ENCODE data around the gene FBXW11. TPM values are rescaled to one million over a fixed set of nuclear protein-coding genes. Genes with fewer than 3 reads are reported as not detected.

Gene FBXW11
- total RNA-seq, 1 experiment from 2014 or later, result 52.0 TPM

DNA sequence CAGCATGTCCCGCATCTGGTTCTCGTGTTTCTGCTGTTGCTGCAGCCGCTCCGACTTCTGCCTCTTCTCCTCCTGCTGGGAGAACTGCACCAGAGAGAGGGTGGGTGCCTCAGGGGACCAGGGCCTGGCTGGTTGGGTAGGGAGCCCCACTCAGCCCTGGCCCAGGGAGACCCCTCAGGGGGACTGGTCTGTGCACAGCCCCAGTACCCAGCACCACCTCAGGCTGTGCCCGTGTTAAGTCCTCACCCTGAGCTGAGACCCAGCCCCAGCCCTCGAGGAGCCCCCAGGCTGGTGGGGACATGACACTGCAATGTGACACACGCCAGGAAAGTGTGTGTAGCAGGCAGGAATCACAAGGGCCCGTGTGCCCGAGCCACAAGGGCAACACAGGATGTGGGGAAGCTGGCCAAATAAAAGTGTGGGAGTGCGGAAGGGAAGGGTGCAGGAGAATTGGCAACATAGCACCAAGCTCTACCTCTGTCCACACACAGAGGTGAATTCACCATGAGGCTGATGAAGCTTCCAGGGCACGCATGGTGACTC, 48.2 kb upstream of the FBXW11 start:
- Histone ChIP-seq H4K20me1 (ENCODE audit: insufficient read depth) (no peaks in the 10 kb centered on the region), H3K4me3 (replicated peaks in 1 of 2; ENCODE audit: low read depth in 1 of 2, low read length in 2 of 2) (no peak overlapping the region), H3K79me2 (ENCODE audit: insufficient read depth, low read length) (no peaks in the 10 kb centered on the region), H3K4me1 (ENCODE audit: control insufficient read depth in 1 of 2, insufficient read depth in 2 of 2, low read length in 2 of 2) (no peaks in the 10 kb centered on the region), H3K27ac (ENCODE audit: low read depth, low read length) (no peak overlapping the region), H3K27me3 (ENCODE audit: insufficient read depth, low read length) (no peaks in the 10 kb centered on the region), H3K9me2 (ENCODE audit: insufficient read depth) (no peaks in the 10 kb centered on the region), H3K9ac (ENCODE audit: low read length) (no peak overlapping the region), H3K4me2 (ENCODE audit: low read length) (no peak overlapping the region), H3K9me3 (ENCODE audit: control insufficient read depth in 1 of 2, insufficient read depth in 1 of 2, low read depth in 1 of 2, low read length in 2 of 2) (no peaks in the 10 kb centered on the region), H3K36me3 (ENCODE audit: control insufficient read depth in 1 of 2, insufficient read depth in 2 of 2, low read length in 2 of 2) (peaks cover 0 to 2% of the 10 kb centered on the region in 2 experiments; a peak in 1 of 4 replicates), H2AFZ (ENCODE audit: low read depth, low read length, poor library complexity, severe bottlenecking) (no peak overlapping the region)
- ATAC-seq (no peak), DNase-seq (ENCODE audit: low read depth, low spot score) (no peak)
- intact Hi-C loops (cut with micrococcal nuclease), result no loop called here
- ChIA-PET RAD21 (ENCODE audit: low non-redundant PET in 1 of 2, low total read pairs in 2 of 2, uncharacterized antibody in 2 of 2, unreplicated experiment in 2 of 2) (no interaction called here), POLR2A (no interaction called here), CTCF (no interaction called here)
- TF ChIP-seq YY1 (IDR thresholded peaks at IDR 0.05; ENCODE audit: extremely low read depth, insufficient replicate concordance, low read depth, low read length) (no peak), RAD21 (IDR thresholded peaks at IDR 0.05; ENCODE audit: low read depth) (no peak), EZH2phosphoT487 (IDR thresholded peaks at IDR 0.05; ENCODE audit: borderline replicate concordance) (no peak), JUND (IDR thresholded peaks at IDR 0.05) (no peak), POLR2AphosphoS5 (IDR thresholded peaks at IDR 0.05; ENCODE audit: low read depth, low read length) (no peak), SP1 (IDR thresholded peaks at IDR 0.05; ENCODE audit: low read depth) (no peak), SIN3A (IDR thresholded peaks at IDR 0.05; ENCODE audit: low read depth) (no peak), FOSL1 (IDR thresholded peaks at IDR 0.05; ENCODE audit: low read depth) (no peak), TCF7L2 (IDR thresholded peaks at IDR 0.05; ENCODE audit: borderline replicate concordance, extremely low read depth, insufficient read depth, insufficient read length) (no peak), CEBPB (IDR thresholded peaks at IDR 0.05; ENCODE audit: low read depth) (no peak), EGR1 (IDR thresholded peaks at IDR 0.05; ENCODE audit: low read depth) (no peak), ZFX (IDR thresholded peaks at IDR 0.05) (no peak), ELF1 (IDR thresholded peaks at IDR 0.05; ENCODE audit: borderline replicate concordance, low read depth) (no peak), POLR2A (IDR thresholded peaks at IDR 0.05; ENCODE audit: borderline replicate concordance, extremely low read depth, insufficient read depth, insufficient read length) (no peak), ZNF274 (IDR thresholded peaks at IDR 0.05; ENCODE audit: low read depth, low read length) (no peak), SRF (IDR thresholded peaks at IDR 0.05; ENCODE audit: low read depth) (no peak)
- TF ChIP-seq, protein P1, sequence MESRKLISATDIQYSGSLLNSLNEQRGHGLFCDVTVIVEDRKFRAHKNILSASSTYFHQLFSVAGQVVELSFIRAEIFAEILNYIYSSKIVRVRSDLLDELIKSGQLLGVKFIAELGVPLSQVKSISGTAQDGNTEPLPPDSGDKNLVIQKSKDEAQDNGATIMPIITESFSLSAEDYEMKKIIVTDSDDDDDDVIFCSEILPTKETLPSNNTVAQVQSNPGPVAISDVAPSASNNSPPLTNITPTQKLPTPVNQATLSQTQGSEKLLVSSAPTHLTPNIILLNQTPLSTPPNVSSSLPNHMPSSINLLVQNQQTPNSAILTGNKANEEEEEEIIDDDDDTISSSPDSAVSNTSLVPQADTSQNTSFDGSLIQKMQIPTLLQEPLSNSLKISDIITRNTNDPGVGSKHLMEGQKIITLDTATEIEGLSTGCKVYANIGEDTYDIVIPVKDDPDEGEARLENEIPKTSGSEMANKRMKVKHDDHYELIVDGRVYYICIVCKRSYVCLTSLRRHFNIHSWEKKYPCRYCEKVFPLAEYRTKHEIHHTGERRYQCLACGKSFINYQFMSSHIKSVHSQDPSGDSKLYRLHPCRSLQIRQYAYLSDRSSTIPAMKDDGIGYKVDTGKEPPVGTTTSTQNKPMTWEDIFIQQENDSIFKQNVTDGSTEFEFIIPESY (IDR thresholded peaks at IDR 0.05; ENCODE audit: extremely low read depth, insufficient replicate concordance, low read length), result no peak
- TF ChIP-seq, protein P2, sequence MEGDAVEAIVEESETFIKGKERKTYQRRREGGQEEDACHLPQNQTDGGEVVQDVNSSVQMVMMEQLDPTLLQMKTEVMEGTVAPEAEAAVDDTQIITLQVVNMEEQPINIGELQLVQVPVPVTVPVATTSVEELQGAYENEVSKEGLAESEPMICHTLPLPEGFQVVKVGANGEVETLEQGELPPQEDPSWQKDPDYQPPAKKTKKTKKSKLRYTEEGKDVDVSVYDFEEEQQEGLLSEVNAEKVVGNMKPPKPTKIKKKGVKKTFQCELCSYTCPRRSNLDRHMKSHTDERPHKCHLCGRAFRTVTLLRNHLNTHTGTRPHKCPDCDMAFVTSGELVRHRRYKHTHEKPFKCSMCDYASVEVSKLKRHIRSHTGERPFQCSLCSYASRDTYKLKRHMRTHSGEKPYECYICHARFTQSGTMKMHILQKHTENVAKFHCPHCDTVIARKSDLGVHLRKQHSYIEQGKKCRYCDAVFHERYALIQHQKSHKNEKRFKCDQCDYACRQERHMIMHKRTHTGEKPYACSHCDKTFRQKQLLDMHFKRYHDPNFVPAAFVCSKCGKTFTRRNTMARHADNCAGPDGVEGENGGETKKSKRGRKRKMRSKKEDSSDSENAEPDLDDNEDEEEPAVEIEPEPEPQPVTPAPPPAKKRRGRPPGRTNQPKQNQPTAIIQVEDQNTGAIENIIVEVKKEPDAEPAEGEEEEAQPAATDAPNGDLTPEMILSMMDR (IDR thresholded peaks at IDR 0.05 in 2 of 3, conservative IDR thresholded peaks at IDR 0.05 in 1 of 3; ENCODE audit: borderline replicate concordance in 1 of 3, insufficient read depth in 1 of 3, low read depth in 2 of 3, low read length in 2 of 3), result no peak
- no TSS peak for BruUV-seq (replicated peaks)
